Measurements from ENCODE around the gene CDK7.
"Not testable (repeated sequence)": the region's sequence is repeated elsewhere in the genome, so short reads cannot be mapped to it uniquely, and the experiment has no call there.

CDK7 gene

GRCh38 chr5:69225860-69226259, 8.8 kb upstream of the CDK7 start:
- no peak for DNase-seq
- in situ Hi-C loops (cut with HindIII; ENCODE audit: low pct_ligation_motif_present, low sequenced_read_pairs): no loop called here
- no peaks in the 10 kb centered on the region for H3K27me3 ChIP-seq (replicated peaks)
- peaks cover 6% of the 10 kb centered on the region for H3K36me3 ChIP-seq (replicated peaks)
- no peak for TF ChIP-seq CTCF (IDR thresholded peaks at IDR 0.05; ENCODE audit: low read depth, low read length, missing control alignments)
- H3K27ac ChIP-seq: no peak overlapping the region
- no peak overlapping the region for H3K4me3 ChIP-seq (ENCODE audit: low read depth, low read length)

- TF ChIP-seq CTCF (IDR thresholded peaks at IDR 0.05; ENCODE audit: low read depth, low read length, missing control alignments): no peak
- H3K27ac ChIP-seq: no peak overlapping the region
- H3K4me3 ChIP-seq (ENCODE audit: low read depth, low read length): no peak overlapping the region
- in situ Hi-C loops (cut with HindIII; ENCODE audit: low pct_ligation_motif_present, low sequenced_read_pairs): no loop called here
- H3K36me3 ChIP-seq (replicated peaks): peaks cover 9% of the 10 kb centered on the region
- DNase-seq: no peak
- no peaks in the 10 kb centered on the region for H3K27me3 ChIP-seq (replicated peaks)
Observed at GRCh38 chr5:69230181-69230580, 4.5 kb upstream of the CDK7 start.

GRCh38 chr5:69231281-69231680, 3.4 kb upstream of the CDK7 start:
- TF ChIP-seq CTCF (IDR thresholded peaks at IDR 0.05; ENCODE audit: low read depth, low read length, missing control alignments): no peak
- H3K27me3 ChIP-seq (replicated peaks): no peaks in the 10 kb centered on the region
- no peak overlapping the region for H3K4me3 ChIP-seq (ENCODE audit: low read depth, low read length)
- in situ Hi-C loops (cut with HindIII; ENCODE audit: low pct_ligation_motif_present, low sequenced_read_pairs): no loop called here
- DNase-seq: no peak
- H3K27ac ChIP-seq: no peak overlapping the region
- H3K36me3 ChIP-seq (replicated peaks): peaks cover 9% of the 10 kb centered on the region

GRCh38 chr5:69231851-69232250, 2.8 kb upstream of the CDK7 start:
- Histone ChIP-seq H3K27ac (no peak overlapping the region), H3K4me3 (ENCODE audit: low read depth, low read length) (no peak overlapping the region)
- no peak for DNase-seq

GRCh38 chr5:69236733-69237132, 2.0 kb downstream of the CDK7 start:
- H3K4me3 ChIP-seq (ENCODE audit: low read depth, low read length); in situ Hi-C loops (cut with HindIII; ENCODE audit: low pct_ligation_motif_present, low sequenced_read_pairs); H3K27me3 ChIP-seq (replicated peaks); H3K27ac ChIP-seq; DNase-seq: not testable (repeated sequence)
- H3K36me3 ChIP-seq (replicated peaks): peaks cover 21% of the 10 kb centered on the region

More at GRCh38 chr5:69231851-69232250, 2.8 kb upstream of the CDK7 start:
- Histone ChIP-seq H3K27me3 (replicated peaks) (no peaks in the 10 kb centered on the region), H3K36me3 (replicated peaks) (peaks cover 9% of the 10 kb centered on the region)
- TF ChIP-seq CTCF (IDR thresholded peaks at IDR 0.05; ENCODE audit: low read depth, low read length, missing control alignments): no peak
- in situ Hi-C loops (cut with HindIII; ENCODE audit: low pct_ligation_motif_present, low sequenced_read_pairs): no loop called here

- Histone ChIP-seq H3K36me3 (replicated peaks) (peaks cover 21% of the 10 kb centered on the region), H3K4me3 (ENCODE audit: low read depth, low read length) (no peak overlapping the region), H3K27ac (no peak overlapping the region), H3K27me3 (replicated peaks) (no peaks in the 10 kb centered on the region)
- no peak for TF ChIP-seq CTCF (IDR thresholded peaks at IDR 0.05; ENCODE audit: low read depth, low read length, missing control alignments)
- no peak for DNase-seq
- in situ Hi-C loops (cut with HindIII; ENCODE audit: low pct_ligation_motif_present, low sequenced_read_pairs): no loop called here
Observed at GRCh38 chr5:69237877-69238276, 3.2 kb downstream of the CDK7 start.

Data from brain microvascular endothelial cell (primary cell).